Cardiac muscle cell (in vitro differentiated cells and primary cell): ENCODE results near the gene PER1. TPM values are rescaled to one million over a fixed set of nuclear protein-coding genes. Genes with fewer than 3 reads are reported as not detected.
A peak's percentile ranks its signal among the peaks of the same experiment; 100 is the strongest.

Experiments
- DNase-seq, 2 donors: peaks; one replicate each; pipeline versions ENCODE4 v3.0.0 to v3.0.0-alpha.2; 2010 to 2017; ENCODE audit warnings: low read depth in 1 of 2, low spot score in 1 of 2
- H3K27ac ChIP-seq: fragments of 200-600 bp; sonication (generic); 2 replicates; pipeline ENCODE4 v1.5.1; 2016
- H3K27me3 ChIP-seq: fragments of 200-600 bp; sonication (generic); 2 replicates; pipeline ENCODE4 v1.6.0; 2016; ENCODE audit warnings: control low read depth
- H3K36me3 ChIP-seq: fragments of 200-600 bp; sonication (generic); 2 replicates; pipeline ENCODE4 v1.5.1; 2016; ENCODE audit warnings: control low read depth
- H3K4me1 ChIP-seq: fragments of 200-600 bp; sonication (generic); 2 replicates; pipeline ENCODE4 v1.8.1; 2017; ENCODE audit warnings: low read depth, mild to moderate bottlenecking, mixed run types
- H3K4me3 ChIP-seq: fragments of 200-600 bp; sonication (generic); 2 replicates; pipeline ENCODE4 v1.5.1; 2016; ENCODE audit warnings: mild to moderate bottlenecking
- H3K9me3 ChIP-seq: fragments of 200-600 bp; sonication (generic); 2 replicates; pipeline ENCODE4 v1.5.1; 2017; ENCODE audit warnings: low read depth, mild to moderate bottlenecking, control low read depth
- CTCF ChIP-seq: IDR thresholded peaks from 2 replicates; pipeline ENCODE4 v1.5.1; 2012; ENCODE audit warnings: low read depth, mild to moderate bottlenecking, low read length
- polyA plus RNA-seq: library from polyadenylated mRNA; unstranded; fragments of >200 nt; fragmentation: Nextera tagmentation; extraction: Ambion mirVana; gene quantifications from 2 replicates; pipeline ENCODE4 v1.2.1, GENCODE V29; 2016
- total RNA-seq: library from RNA; depleted of rRNA; stranded (reverse); fragments of >200 nt; gene quantifications from 2 replicates; pipeline ENCODE4 v1.2.3, GENCODE V29; 2016

Gene PER1
- total and polyA plus RNA-seq, 2 experiments from 2014 or later = 28.2 to 51.9 TPM

DNA sequence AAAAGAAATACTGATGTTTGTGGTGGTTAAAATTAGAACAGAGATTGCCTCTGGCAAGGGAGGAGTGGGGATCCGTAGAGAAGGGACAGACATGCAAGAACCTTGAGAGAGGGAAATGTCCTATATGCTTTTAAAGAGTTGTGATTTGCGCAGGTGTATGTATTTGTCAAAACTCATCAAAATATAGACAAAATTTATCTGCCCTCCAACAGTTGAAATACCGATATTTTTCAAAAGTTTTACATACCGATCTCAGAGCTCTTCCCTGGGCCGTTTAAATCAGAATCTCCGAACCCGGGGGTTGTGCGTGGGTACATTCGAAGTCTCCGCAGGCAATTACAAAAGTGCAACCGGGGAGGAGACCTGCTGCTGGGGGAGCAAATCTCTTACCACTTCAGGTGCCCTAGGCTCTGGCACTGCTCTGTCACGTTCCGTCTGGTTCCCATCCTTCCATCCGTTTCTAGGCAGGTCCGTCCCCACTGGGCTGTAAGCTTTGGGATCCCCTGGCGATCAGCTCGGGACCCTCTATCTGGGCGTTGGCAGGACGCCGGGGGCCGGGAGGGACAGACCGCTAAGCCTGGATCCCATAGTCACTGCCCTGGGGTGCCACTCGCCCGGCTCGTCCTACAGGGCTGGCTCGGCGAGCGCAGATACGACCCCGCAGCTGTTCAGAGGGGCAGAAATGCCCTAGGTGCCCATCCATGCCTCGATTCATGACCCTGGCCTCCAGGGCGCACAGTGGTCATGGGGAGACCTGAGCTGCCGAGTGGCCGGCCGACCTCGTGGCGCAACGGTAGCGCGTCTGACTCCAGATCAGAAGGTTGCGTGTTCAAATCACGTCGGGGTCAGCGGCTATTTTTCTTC, 33.6 kb upstream of the PER1 start:
- H3K27ac ChIP-seq = peak overlapping the region; percentile 55
- peak; percentile 77 to 81 for DNase-seq
- H3K36me3 ChIP-seq = no peaks in the 10 kb centered on the region
- H3K9me3 ChIP-seq = no peaks in the 10 kb centered on the region
- H3K4me3 ChIP-seq = peak overlapping the region; percentile 80
- H3K4me1 ChIP-seq = peaks cover 10% of the 10 kb centered on the region
- no peaks in the 10 kb centered on the region for H3K27me3 ChIP-seq
- no peak for TF ChIP-seq CTCF

DNA sequence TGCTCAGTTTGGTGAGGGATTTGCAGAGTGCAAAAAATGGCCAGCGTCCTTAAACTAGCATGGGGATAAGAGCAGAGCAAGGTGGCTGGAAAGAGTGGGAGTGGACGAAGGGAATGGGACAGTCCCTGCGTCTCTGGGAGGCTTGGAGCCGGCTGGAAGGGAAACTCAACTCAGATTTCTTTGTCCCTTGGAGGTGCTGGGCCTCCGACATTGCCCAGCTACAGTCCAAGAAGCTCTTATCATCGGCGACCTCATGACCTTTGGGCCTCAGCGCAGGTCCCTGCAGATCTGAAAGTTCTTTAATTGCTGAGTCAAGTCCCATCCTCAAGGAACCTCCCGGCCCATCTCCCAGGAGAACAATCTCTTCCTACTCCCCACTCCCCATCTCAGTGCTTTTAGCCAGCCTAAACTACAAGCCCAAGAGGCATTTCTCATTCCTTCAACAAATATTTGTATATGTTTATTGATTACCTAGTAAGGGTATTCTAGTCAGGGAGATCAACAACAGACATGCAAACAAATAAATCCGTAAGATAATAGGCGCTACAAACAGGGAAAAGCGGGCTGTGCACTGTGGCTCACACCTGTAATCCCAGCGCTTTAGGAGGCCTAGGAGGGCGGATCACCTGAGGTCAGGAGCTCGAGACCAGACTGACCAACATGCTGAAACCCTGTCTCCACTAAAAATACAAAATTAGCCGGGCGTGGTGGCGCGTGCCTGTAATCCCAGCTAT, 25.0 kb upstream of the PER1 start:
- no peak for DNase-seq
- no peaks in the 10 kb centered on the region for H3K27me3 ChIP-seq
- H3K27ac ChIP-seq = peak overlapping the region; percentile 90

GRCh38 chr17:8176197-8176940, 24.2 kb upstream of the PER1 start, which contains the start of gene TMEM107:
Gene TMEM107, minus strand, starts transcription at chr17:8176380. Its CDS starts 94 bp downstream, at chr17:8176286.
- peak within 1 kb of the TSS; percentile 90 for H3K27ac ChIP-seq
- no peaks in the 10 kb centered on the region for H3K9me3 ChIP-seq
- no peaks in the 10 kb centered on the region for H3K27me3 ChIP-seq
- peak; percentile 84 to 92 for DNase-seq
- peaks cover 24% of the 10 kb centered on the region for H3K4me1 ChIP-seq
- no peaks in the 10 kb centered on the region for H3K36me3 ChIP-seq
- peak within 1 kb of the TSS; percentile 37 for H3K4me3 ChIP-seq
- no peak for TF ChIP-seq CTCF

More for the DNA sequence above, 25.0 kb upstream of the PER1 start:
- H3K4me3 ChIP-seq = peak overlapping the region; percentile 37
- no peaks in the 10 kb centered on the region for H3K9me3 ChIP-seq
- TF ChIP-seq CTCF = no peak
- no peaks in the 10 kb centered on the region for H3K36me3 ChIP-seq
- H3K4me1 ChIP-seq = peaks cover 24% of the 10 kb centered on the region

- no peaks in the 10 kb centered on the region for H3K27me3 ChIP-seq
- no peaks in the 10 kb centered on the region for H3K36me3 ChIP-seq
- TF ChIP-seq CTCF = no peak
- peak overlapping the region; percentile 90 for H3K27ac ChIP-seq
- peak overlapping the region; percentile 37 for H3K4me3 ChIP-seq
- DNase-seq = no peak
- no peaks in the 10 kb centered on the region for H3K9me3 ChIP-seq
- peaks cover 24% of the 10 kb centered on the region for H3K4me1 ChIP-seq
Measured at GRCh38 chr17:8175795-8176196, 23.6 kb upstream of the PER1 start.

DNA sequence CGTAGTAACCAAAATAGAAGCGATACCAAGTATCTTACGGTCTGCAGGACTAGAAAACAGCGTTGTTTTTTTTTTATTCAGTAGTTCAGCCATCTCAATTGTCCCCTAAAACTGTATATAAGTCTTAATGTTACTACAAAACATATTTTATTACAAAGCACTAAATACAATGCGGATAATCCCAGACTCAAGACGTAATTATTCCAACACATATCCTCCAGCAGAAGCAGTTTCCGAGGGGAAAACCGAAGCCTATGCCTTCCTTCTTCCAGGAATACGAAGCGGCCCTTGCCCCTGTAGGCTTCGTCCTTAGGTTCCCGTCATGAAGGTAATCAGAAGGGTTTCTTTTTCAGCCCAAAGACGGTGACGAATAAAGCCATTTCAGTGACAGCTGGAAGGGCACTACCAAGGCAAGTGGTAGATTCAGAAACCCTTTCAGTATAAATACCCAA, 21.7 kb upstream of the PER1 start:
- Histone ChIP-seq H3K27ac (peak overlapping the region; percentile 99), H3K36me3 (no peaks in the 10 kb centered on the region), H3K9me3 (no peaks in the 10 kb centered on the region), H3K27me3 (no peaks in the 10 kb centered on the region), H3K4me1 (peaks cover 24% of the 10 kb centered on the region), H3K4me3 (peak overlapping the region; percentile 40)
- DNase-seq = no peak
- TF ChIP-seq CTCF = no peak
